GM11168 (cell line): ENCODE data around the gene TLR8.

Experiments
- in situ Hi-C: fragments of 300-500 bp; cut with MboI; formaldehyde crosslinking; loops from one replicate; pipeline ENCODE4 v1.12.0; 2022; ENCODE audit warnings: low sequenced_read_pairs; ENCODE audit not compliant: unreplicated experiment

Gene TLR8

DNA sequence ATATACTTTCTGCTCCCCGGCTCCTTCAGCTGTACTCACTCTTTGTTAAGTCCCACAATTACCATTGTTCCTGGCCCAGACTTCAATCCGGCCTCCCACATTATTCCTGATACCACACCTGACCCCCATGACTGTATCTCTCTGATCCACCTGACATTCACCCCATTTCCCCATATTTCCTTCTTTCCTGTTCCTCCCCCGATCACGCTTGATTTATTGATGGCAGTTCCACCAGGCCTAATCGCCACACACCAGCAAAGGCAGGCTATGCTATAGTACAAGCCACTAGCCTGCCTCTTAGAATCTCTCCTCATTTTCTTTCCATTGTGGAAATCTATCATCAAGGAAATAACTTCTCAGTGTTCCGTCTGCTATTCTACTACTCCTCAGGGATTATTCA, 37.2 kb downstream of the TLR8 start:
- in situ Hi-C loops: loop anchor here (10.0 kb wide), 1 partner anchor 551 kb away; no protein-coding TSS in a partner anchor

DNA sequence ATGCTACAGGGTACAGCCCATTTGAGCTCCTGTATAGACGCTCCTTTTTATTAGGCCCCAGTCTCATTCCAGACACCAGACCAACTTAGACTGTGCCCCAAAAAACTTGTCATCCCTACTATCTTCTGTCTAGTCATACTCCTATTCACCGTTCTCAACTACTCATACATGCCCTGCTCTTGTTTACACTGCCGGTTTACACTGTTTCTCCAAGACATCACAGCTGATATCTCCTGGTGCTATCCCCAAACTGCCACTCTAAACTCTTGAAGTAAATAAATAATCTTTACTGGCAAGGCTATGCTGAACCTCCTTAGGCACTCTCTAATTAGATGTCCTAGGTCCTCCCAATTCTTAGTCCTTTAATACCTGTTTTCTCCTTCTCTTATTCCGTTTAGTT, 38.0 kb downstream of the TLR8 start:
- in situ Hi-C loops: loop anchor here (10.0 kb wide), 1 partner anchor 550 kb away; no protein-coding TSS in a partner anchor

DNA sequence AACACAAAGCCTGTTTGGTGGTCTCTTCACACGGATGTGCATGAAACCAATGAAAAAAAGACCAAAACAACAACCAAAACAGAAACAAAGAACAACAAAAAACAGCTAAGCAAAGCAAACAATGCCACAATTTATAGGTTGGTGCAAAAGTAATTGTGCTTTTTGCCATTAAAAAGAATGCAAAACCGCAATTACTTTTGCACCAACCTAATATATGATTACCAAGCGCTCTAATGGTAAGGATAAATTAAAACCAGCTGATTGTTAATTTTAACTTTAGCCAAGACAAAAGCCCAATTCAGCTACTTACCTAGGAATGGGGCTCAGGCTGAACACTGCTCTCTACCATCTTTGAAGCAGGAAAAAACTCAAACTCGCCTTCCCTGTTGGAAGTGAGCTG, 39.1 kb downstream of the TLR8 start:
- in situ Hi-C loops: loop anchor here (10.0 kb wide), 1 partner anchor 549 kb away; no protein-coding TSS in a partner anchor

DNA sequence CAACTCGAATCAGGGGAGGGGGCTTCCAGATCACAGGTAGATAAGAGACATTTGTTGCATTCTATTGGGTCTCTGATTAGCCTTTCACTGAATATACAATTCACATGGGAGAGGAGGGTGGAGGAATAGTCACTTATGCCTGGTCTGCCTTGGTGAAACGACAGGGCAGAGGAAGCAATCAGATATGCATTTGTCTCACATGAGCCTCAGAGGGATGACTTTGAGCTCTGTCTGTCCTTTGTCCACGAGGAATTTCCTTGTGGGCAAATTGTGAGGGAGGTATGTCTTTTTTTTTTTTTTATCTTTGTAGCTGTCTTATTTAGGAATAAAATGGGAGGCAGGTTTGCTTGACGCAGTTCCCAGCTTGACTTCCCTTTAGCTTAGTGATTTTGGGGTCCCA, 40.0 kb downstream of the TLR8 start:
- in situ Hi-C loops: loop anchor here (10.0 kb wide), 1 partner anchor 548 kb away; no protein-coding TSS in a partner anchor

DNA sequence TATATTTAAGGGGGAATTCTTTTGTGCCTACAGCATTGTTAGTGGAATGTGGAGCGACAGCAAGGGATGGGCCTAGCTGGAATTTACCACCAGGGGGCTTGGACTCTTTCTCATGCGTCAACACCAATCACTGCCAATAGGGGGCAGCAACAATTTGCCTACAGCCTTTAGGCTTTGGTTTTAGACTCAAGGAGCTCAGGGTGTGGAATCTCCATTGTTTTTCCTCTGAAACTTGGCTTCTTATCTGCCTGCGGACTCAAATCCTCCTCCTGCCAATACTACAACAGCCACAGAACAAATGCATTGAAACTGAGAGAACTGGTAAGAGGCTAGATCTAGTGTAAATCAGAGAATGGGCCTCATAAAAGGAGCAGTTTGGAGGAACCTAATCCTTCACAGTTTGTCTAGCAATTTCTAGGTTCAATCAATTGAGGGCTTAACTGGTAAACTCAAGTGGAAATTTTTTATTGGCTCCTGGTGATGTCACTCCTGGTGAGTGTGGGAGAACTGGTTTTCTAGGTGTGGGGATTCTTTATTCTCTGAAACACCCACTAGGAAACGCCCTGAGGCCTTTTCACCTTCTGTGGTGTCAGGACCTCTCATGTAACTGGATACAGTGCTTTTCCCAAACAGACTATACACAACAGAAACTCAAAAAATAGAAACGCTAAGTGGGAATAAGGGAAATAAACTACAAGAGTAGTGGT, 40.6 kb downstream of the TLR8 start:
- in situ Hi-C loops: loop anchor here (10.0 kb wide), 1 partner anchor 548 kb away; no protein-coding TSS in a partner anchor

DNA sequence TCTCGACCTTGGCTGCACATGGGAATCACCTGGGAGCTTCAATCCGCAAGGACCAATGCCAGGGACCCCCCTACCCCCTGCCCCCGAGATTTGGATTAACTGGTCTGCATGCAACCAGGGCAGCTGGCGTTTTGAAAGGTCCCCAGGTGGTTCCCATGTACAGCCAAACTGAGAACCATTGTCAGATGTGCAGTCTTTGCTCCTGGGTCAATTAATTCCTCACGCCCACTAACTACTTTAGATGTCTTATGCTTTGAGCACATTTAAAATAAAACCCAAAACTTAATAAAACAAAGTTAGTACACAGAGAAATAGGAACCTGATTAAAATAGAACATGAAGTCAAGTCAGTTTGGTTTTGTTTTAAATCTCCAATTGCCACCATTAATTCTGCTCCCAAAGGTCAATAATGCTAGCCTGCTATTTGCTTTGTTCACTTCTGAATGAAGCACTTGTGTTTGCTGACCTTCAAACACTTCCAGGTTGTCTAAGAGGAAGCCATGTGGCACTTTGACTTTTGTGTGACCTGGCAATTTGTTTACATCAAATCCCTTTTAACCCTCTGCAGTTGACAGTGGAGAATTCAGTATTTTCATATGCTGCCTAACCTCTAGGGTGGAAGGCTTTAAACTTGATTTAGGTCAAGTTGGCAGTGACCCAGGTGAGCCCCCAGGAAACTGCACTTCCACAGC, 41.3 kb downstream of the TLR8 start:
- in situ Hi-C loops: loop anchor here (10.0 kb wide), 1 partner anchor 547 kb away; no protein-coding TSS in a partner anchor

DNA sequence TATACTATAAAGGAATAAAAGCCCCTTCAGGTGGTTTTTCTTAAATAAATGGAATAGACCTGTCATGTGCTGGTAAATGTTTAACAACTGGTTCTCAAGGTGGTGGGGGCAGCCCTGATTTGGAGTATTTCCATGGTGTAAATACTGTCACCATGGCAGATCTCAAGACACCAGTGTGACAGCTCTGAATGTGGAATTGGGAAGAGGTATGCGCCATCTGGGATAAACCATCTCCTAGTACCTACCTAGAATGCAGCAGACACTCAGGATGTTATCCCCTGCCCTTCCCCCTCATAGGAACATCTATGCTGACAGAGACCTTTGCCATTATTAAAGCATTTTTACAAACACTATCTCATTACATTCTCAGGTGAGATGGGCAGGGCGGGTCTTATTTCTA, 42.1 kb downstream of the TLR8 start:
- in situ Hi-C loops: loop anchor here (10.0 kb wide), 1 partner anchor 546 kb away; no protein-coding TSS in a partner anchor

DNA sequence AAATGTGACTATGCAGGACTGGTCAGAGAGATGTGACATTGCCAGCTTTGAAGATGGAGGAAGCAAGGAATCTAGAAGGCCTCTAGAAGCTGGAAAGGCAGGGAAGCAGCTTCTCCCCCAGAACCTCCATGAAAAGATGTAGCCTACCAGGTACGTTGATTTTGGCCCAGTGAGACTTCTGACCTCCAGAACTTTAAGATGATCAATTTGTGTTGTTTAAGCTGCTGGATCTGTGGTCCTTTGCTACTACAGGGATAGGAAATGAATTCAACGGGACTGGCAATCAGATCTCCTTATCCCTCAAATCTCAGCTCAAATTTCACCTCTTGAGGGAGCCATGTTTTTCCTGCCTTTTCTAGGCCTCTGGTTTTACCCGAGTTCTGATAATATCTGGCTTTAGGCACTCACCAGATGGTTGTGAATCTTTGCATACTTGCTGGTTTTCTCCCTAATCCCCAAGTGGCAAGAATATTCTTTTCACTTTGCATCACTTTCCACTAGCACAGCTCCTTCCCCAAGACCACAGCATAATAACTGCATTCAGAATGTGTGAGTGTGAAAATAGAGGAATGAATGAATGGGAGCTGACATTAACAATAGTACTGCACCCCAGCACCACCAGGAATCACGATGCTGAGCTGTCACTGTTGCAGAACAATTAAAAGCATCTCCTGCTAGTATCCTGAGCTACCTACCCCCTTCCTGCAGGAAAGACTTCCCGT, 42.9 kb downstream of the TLR8 start:
- in situ Hi-C loops: loop anchor here (10.0 kb wide), 1 partner anchor 545 kb away; no protein-coding TSS in a partner anchor

DNA sequence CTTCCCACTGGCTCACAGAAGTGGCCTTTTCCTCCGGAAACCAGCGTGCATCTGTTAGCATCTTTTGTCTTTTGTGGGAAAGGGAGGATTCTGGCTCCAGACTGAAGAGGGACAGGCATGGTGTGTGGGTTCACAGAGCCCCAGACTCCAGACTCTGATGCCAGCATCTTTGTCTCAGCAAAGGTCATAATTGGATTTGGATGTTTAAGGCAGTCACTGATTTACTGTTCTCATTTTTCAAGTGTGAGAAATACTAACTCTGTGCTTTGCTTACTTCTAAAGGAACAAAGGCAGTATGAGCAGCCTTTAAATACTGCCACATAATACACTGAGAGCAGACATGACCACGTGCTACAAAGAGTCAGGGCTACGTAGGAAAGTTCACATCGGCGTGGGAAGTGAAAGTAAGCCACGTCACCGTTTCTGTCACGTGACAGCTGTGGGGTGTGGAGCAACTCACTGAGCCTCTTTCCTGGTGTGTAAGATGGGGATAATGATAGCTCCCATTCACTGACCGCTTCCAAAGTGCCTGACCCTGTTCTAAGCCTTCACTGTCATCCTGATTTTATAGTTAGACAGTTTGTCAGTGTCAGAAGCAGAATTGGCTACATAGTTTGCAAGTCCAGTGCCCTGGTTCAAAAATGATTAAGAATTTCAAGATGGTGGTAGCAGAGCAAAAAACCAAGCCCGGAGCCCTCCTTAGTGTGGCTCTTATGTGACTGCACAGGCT, 43.7 kb downstream of the TLR8 start:
- in situ Hi-C loops: loop anchor here (5.0 to 10.0 kb wide), 2 partner anchors 142 to 545 kb away; no protein-coding TSS in a partner anchor

DNA sequence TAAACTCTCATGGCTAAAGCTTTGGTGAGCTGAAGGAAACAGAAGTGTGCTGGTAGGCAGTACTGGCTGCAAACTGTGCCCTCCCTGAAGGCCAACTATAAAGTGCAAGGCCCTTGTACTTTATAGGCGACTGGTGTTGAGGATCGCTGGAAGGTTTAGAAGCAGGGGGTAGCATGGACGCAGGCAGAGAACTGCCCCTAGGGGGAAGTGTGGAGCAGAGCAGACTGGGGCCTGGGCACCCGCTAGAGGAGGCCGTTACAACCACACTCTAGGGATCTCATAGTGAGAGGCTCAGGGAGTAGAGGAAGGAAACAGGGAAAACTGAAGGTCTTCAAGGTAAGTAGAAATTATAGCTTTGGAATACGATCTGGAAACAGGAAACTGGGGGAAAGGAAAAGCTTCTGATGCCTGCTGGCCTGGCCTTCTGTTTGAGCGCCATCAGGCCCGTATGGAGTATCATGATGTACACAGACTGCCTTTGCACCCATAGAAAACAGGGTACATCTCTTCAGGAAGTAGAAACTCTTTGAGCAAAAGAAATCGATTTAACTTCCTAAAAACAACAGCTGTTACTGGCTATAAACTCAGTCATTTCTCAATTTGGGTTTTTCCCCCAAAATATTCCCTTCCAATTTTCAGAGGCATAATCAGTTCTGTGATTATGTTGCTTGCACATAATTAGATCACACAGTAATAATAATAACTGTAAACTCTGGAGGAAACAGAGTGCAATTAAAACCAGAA, 44.6 kb downstream of the TLR8 start:
- in situ Hi-C loops: loop anchor here (5.0 kb wide), 1 partner anchor 141 kb away; no protein-coding TSS in a partner anchor

DNA sequence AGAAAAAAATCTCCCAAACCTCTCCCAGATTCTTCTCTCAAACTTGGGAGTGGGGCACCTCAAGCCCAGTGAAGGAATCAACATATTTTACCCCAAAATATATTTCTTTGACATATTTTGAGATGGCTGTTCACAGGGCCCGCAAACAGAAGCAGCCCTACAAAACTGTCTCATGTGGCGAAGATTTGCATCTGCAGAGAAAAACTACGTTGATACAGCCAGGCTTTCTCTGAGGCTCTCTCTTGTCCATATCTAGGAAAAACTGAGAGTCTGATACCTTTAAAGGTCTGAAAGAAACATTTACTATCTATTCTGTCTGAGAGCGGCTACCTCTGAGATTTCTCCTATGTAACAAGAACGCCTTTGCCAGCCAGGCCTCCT, 45.2 kb downstream of the TLR8 start:
- in situ Hi-C loops: loop anchor here (5.0 kb wide), 1 partner anchor 141 kb away; no protein-coding TSS in a partner anchor

DNA sequence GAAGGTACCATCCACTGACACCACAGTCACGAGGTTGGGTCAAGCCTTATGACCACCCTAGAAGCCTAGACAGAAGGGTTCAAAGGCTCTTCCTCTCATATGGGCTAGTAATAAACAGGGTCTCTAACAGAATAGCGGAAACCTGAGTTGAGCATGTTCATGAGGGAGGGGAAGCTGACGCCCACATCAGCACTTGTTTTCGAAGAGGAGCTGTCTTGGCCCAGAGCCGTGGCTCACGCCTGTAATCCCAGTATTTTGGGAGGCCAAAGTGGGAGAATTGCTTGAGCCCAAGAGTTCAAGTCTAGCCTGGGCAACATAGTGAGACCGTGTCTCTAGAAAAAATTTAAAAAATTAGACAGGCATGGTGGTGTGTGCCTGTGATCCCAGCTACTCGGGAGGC, 47.0 kb downstream of the TLR8 start:
- in situ Hi-C loops: loop anchor here (5.0 kb wide), 1 partner anchor 139 kb away; no protein-coding TSS in a partner anchor

DNA sequence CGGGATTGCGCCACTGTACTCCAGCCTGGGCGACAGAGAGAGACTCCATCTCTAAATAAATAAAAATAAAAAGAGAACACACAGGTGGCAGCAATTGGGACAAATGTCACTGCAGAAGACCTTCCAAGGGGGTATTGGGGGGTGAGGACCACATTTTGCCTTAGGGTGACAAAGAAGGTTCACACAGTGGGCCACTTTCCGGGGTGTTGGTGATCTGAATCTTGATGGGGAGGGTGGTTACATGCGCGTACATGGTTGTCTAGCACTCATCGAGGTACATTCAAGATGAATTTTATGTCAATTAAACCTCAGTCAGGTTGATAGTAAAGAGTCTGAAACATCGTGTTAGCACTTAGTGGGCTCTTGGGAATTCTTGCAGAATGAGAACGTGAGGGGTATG, 48.0 kb downstream of the TLR8 start:
- in situ Hi-C loops: loop anchor here (5.0 kb wide), 1 partner anchor 138 kb away; no protein-coding TSS in a partner anchor

DNA sequence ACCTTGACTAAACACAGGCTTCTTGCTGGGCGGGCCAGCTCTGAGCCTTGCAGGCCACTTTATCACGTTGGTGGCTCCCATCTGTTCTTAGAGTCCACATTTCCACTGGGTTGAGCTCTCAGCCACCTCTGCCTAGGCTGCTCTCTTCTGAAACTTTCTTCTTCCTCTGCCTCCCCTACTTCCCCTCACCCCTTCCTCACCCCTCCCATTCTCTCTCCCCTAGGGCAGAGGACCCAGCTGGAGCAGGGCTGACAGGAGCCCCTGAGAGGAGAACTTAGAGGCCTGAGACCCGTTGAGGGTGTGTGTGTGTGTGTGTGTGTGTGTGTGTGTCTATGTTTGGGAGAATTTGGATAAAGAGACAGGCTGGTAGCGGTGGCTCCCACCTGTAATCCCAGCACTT, 48.6 kb downstream of the TLR8 start:
- in situ Hi-C loops: loop anchor here (5.0 kb wide), 1 partner anchor 137 kb away; no protein-coding TSS in a partner anchor

DNA sequence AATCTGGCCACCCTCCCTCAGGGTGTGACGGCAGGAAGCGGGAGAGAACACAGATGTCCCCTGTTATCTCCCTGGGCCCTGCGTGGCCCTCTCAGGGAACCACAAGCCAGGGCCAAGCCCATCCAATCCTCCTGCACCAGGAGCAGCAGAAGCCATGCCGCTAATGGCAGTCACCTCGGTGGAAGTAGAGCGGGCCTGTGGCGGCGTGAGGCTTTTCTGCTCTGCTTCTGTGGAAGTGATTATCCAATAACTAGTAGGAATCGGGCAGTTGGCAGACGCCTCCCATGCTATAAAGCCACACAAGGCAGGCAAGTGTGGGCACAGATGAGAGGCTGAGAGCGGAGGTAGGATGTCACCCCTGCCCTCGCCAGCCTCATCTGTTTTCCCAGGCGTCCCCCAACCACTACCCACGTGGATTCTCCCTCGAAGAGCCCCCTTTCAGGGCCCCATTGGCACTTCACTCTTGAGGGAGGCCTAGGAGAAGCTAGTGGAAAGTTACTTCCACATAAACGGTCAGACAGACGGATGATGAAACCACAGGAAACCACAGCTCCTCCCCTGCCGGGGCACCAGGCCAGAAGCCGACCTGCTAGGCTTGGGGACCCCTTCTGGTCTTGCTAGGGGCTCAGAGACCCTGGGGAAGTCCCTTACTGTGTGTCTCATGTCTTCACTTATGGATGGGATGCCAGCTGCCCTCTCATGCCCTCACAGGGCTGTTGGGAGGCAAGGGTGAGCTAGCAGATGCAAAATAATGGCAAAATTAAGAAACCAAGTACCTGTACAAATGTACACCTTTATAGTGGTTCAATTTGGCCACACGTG, 49.7 kb downstream of the TLR8 start:
- in situ Hi-C loops: no loop called here

DNA sequence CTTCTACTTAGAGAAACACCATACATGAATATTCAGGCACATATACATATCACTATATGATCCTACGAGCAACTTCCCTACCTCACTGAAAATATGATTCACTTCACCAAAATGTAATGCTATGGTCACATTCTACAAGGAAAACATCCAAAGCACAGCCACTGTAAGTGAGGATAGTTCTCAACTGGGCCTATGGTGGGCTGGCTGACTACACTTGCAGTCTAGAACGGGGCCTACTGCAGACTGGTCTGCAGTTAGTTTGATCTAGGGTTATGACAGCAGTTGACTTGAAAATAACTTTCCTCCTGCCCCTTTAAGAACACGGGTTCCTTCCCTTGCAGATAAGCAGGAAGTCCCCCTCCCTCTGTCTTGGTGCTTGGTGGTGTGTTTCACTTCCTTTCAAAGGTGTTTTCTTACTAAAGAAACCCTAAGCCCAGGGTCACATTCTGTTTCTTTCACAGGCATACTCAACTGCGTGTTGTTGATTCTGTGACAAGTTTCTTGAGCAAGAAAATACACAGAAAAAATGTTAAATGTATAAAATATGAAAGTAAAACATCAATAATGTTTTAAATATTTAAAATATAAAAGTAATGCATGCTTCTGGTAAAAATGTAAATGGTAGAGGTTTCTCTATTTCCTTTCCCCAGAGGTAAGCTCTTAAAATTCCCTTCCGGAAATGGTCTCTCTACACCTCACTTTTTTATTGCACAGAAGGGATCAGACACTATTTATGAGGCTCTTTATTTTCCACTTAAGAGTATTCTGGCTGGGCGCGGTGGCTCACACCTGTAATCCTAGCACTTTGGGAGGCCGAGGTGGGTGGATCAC, 50.5 kb downstream of the TLR8 start:
- in situ Hi-C loops: no loop called here

DNA sequence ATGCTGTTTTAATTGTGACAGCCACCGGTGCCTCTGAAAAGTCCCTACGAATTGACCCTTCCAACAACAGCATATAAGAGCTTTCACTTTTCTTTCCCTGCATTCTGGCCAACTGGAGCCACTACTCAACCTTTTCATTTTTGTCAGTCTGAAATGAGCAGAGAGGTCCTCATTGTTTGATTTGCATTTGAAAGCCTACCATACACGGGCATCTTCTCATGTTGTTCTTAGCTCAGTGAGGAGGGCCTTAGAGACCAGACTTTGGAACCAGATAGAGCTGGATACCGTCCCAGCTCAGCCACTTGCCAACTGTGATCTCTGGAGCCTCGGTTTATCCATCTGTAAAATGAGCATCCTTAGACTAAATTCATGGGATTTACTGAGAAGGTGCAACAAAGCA, 51.6 kb downstream of the TLR8 start:
- in situ Hi-C loops: no loop called here
